Prostate gland (tissue), 2 donors: ENCODE results near the gene MRPL44. TPM values are rescaled to one million over a fixed set of nuclear protein-coding genes. Genes with fewer than 3 reads are reported as not detected.

Experiments used
- DNase-seq: peaks from one replicate; pipeline ENCODE4 v3.0.0-alpha.2; 2019; ENCODE audit warnings: low spot score
- H3K27ac ChIP-seq, 2 donors: fragments of 200-600 bp; sonication (generic); 2 replicates each; pipeline ENCODE4 v1.5.1; 2017 to 2019
- H3K27me3 ChIP-seq: fragments of 200-600 bp; sonication (generic); replicated peaks from 2 replicates; pipeline ENCODE4 v1.5.1; 2019; ENCODE audit not compliant: insufficient read depth
- H3K36me3 ChIP-seq, 2 donors: fragments of 200-600 bp; sonication (generic); 1 replicate in 1 of 2; 2 replicates in 1 of 2; pipeline versions ENCODE4 v1.5.1 to v1.8.1; 2017 to 2019
- H3K4me1 ChIP-seq: fragments of 200-600 bp; sonication (generic); replicated peaks from 2 replicates; pipeline ENCODE4 v1.5.1; 2019
- H3K4me3 ChIP-seq, 2 donors: fragments of 200-600 bp; sonication (generic); 2 replicates each; pipeline ENCODE4 v1.5.1; 2017 to 2019
- H3K9me3 ChIP-seq: fragments of 200-600 bp; sonication (generic); 2 replicates; pipeline ENCODE4 v1.5.1; 2017
- CTCF ChIP-seq, 4 experiments: fragments of 200-600 bp in 2 of 4; fragments of 450-650 bp in 2 of 4; sonication (generic) in 2 of 4; IDR thresholded peaks; 1 replicate in 3 of 4; 2 replicates in 1 of 4; pipeline ENCODE4 v1.5.1; 2016 to 2019; ENCODE audit warnings: antibody characterized with exemption in 4 of 4, mild to moderate bottlenecking in 2 of 4, moderate library complexity in 2 of 4
- POLR2A ChIP-seq: fragments of 450-650 bp; IDR thresholded peaks from one replicate; pipeline ENCODE4 v1.6.1; 2016; ENCODE audit warnings: antibody characterized with exemption, mild to moderate bottlenecking
- POLR2AphosphoS5 ChIP-seq: sonication (generic); formaldehyde crosslinking; IDR thresholded peaks from one replicate; pipeline ENCODE4 v1.6.1; 2017; ENCODE audit warnings: antibody characterized with exemption
- WGBS: methylation state at CpG from one replicate; pipeline ENCODE4 v1.1.5; 2018; 5-methylcytosine and 5-hydroxymethylcytosine counted together
- intact Hi-C: fragments of 100-400 bp; cut with DNase I; formaldehyde crosslinking; loops from one replicate; pipeline ENCODE4 v1.14.2; 2022
- total RNA-seq, 2 donors: library from RNA; depleted of rRNA; stranded (reverse); fragments of >200 nt; gene quantifications; one replicate each; pipeline ENCODE4 v1.1.0, GENCODE V29; 2016

The MRPL44 gene
- 10 to 100 TPM; 33.1 to 33.5 TPM for total RNA-seq

- intact Hi-C loops, result no loop called here
- H3K4me1 ChIP-seq, result peaks cover 6% of the 10 kb centered on the region
- H3K27me3 ChIP-seq, result no peaks in the 10 kb centered on the region
- H3K27ac ChIP-seq, result peak within 1 kb of the TSS; percentile 78 to 86
- peak; percentile 97 for DNase-seq
- TF ChIP-seq CTCF (IDR thresholded peaks at IDR 0.05) (peak in 3 of 4 experiments; percentile 11 to 34 (median 26)), POLR2AphosphoS5 (peak; percentile 97), POLR2A (peak; percentile 72)
- peak within 1 kb of the TSS; percentile 91 to 92 for H3K4me3 ChIP-seq
- no peaks in the 10 kb centered on the region for H3K9me3 ChIP-seq
- under 1% methylated on average over 50 of the region's 65 CpGs for WGBS
- H3K36me3 ChIP-seq, result no peaks in the 10 kb centered on the region
Observed at GRCh38 chr2:223957092-223957851, at the start of gene MRPL44. Gene MRPL44 (plus strand): TSS chr2:223957463. CDS start chr2:223957473, 10 bp downstream.

GRCh38 chr2:223908304-223908998 is 48.8 kb upstream of the MRPL44 start:
- WGBS, result 83% methylated on average over 8 of the region's 8 CpGs
- Histone ChIP-seq H3K9me3 (no peaks in the 10 kb centered on the region), H3K27me3 (no peaks in the 10 kb centered on the region), H3K36me3 (no peaks in the 10 kb centered on the region), H3K4me3 (no peak overlapping the region), H3K27ac (no peak overlapping the region), H3K4me1 (no peaks in the 10 kb centered on the region)
- no peak for TF ChIP-seq CTCF (IDR thresholded peaks at IDR 0.05)
- no peak for TF ChIP-seq POLR2A
- TF ChIP-seq POLR2AphosphoS5, result no peak
- intact Hi-C loops, result no loop called here
- no peak for DNase-seq

GRCh38 chr2:223909001-223909741 is 48.1 kb upstream of the MRPL44 start:
- TF ChIP-seq POLR2A (no peak), POLR2AphosphoS5 (no peak), CTCF (IDR thresholded peaks at IDR 0.05) (no peak)
- no peaks in the 10 kb centered on the region for H3K4me1 ChIP-seq
- DNase-seq, result no peak
- WGBS, result 67% methylated on average over 7 of the region's 7 CpGs
- H3K9me3 ChIP-seq, result no peaks in the 10 kb centered on the region
- H3K36me3 ChIP-seq, result no peaks in the 10 kb centered on the region
- intact Hi-C loops, result no loop called here
- H3K27me3 ChIP-seq, result no peaks in the 10 kb centered on the region
- H3K27ac ChIP-seq, result no peak overlapping the region
- H3K4me3 ChIP-seq, result no peak overlapping the region

- H3K4me1 ChIP-seq, result no peaks in the 10 kb centered on the region
- TF ChIP-seq CTCF (IDR thresholded peaks at IDR 0.05) (no peak), POLR2A (no peak), POLR2AphosphoS5 (no peak)
- H3K27me3 ChIP-seq, result no peaks in the 10 kb centered on the region
- H3K4me3 ChIP-seq, result no peak overlapping the region
- no peaks in the 10 kb centered on the region for H3K9me3 ChIP-seq
- intact Hi-C loops, result no loop called here
- H3K36me3 ChIP-seq, result no peaks in the 10 kb centered on the region
- H3K27ac ChIP-seq, result no peak overlapping the region
- DNase-seq, result no peak
Observed at GRCh38 chr2:223914324-223914723, 42.9 kb upstream of the MRPL44 start.
